Activated naive CD4-positive, alpha-beta T cell (primary cell): ENCODE measurements around the gene PPP1R15A.
"Not testable (repeated sequence)": the region's sequence is repeated elsewhere in the genome, so short reads cannot be mapped to it uniquely, and the experiment has no call there.

Source experiments
- DNase-seq, 4 experiments: peaks; one replicate each; lab custom pipeline; 2025; lab: John Stamatoyannopoulos, UW

The PPP1R15A gene

DNA sequence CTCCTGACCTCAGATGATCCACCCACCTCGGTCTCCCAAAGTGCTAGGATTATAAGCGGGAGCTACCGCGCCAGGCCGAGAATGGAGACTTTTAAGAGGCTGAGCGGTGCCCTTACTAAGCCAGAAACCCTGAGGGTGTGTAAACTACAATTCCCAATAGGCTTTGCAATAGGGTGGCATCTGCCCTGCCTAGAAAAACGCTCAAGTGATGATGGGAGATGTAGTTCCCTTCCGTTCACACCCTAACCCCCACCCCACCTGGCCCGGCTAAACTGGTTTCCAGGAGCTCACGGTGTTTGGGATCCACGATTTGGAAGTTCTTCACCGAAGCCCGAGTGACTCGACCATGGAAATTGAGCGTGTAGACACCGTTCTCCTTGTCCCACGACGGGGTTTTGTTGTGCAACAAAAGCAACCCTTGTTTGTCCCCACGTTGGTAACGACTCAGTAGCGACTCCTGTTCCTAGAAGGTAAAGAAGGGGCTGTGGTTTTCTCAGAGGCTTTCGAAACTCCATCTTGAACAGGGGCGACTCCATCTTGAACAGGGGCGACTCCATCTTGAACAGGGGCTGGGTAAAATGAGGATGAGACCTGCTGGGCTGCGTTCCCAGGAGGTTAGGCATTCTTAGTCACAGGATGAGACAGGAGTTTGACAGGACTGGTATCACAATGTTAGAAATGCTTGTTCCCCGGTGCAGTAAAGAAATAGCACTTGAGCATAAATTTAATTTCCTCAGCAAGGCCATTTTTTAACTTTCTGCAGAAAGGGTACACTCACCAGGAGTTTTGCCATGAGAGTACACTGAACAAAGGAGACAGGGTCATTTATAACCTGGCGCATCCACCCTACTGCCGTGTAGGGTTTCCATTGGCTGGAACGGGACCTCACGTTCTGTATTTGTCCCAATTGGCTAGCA lies 9.8 kb downstream of the PPP1R15A start:
- no peak for DNase-seq

DNA sequence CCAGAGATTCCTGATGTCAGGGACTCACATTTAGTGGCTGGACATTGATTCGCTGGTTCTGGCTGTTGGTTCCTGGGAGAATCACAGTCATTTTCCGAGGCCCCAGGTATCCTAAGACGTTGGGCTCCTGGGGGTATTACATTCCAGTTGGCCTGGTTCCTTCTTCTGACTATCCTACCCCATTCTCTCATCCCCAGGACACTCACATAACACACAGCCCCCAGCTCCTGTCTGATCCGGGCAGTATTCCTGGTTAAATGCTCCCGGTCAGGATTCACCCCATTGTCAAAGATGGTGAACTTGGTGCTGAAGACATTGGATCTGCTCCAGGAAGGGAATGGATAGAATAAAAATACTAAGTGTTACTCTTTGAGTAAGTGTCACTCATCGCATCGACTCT lies 11.5 kb downstream of the PPP1R15A start:
- no peak for DNase-seq

DNA sequence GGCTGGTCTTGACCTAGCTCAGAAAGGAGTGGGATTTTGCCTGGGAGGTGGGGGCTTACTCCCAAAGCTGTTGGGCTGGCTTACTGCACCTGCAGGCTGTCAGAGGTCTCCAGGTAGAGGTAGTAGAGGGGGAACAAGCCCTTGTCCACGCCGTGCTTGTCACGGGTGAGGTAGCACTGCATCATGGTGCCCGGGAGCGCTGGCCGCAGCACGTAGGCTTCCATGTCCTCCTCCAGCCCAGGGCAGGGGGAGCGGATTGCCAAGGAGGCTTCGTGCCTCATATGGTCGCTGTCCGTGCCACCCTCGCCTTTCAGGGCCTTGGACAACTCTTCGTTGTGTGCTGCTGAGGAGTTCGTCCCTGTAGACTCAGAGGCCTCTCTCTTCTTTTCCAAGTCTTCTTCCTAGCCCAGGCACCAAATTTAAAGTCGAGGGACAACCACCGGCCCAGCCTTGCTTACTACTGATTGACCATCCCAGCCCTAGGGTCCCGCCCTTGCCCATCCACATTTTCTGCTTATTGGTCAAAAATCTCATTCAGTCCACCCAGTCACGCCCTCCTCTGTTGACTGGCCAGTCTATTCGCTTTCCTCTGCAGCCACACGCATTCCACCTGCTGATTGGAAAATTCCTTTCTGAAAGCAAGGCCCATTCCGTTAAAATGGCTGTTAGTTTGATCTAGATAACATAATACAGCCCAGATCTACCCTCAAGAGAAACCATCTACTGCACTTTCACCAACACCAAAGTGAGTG lies 15.8 kb downstream of the PPP1R15A start:
- no peak for DNase-seq

DNA sequence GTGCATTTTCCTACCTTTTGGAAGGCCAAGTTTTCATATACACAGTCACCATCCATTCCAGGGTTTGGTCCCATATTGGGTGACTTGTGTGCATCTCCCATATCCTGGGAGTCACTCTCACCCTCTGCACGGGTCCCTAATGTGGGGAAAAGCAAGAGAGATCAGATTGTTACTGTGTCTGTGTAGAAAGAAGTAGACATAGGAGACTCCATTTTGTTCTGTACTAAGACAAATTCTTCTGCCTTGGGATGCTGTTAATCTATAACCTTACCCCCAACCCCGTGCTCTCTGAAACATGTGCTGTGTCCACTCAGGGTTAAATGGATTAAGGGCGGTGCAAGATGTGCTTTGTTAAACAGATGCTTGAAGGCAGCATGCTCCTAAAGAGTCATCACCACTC lies 17.3 kb downstream of the PPP1R15A start:
- DNase-seq = not testable (repeated sequence)

DNA sequence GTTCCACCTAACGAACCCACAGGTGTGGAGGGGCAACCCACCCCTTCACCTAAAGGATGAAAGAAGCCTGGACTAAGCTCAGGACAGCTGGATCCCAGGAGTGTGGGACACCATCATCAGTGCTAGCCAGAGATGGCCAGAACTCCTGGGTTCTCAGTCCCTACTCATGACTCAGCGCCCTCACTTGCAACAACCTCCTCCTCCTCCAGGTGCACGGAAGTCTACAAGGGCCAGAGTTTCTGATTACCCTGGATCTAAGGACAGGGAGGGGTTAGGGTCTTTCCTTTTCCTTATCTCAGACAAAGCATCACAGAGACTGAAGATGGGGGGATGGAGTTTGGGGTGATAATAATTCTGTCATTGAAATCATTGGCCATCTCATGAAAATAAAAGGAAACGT lies 18.3 kb downstream of the PPP1R15A start:
- no peak for DNase-seq

DNA sequence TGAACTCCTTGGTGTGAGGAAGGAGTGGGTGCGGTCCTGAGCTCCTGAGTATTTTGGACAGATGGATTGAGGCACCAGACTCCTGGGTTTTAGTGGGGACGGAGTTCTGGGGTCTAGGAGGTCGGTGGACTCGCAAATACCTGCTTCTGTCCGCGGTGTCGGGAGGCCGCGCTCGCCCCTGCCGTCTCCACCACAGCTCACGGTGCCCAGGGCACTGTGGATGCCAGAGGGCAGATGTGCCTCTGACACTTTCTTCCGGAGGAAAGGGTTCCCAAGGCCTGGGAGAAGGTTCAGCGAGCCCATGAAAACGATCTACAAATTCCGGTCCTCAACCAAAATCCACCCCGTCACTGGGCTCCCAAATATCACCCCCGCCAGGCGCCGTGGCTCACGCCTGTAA lies 23.0 kb downstream of the PPP1R15A start:
- DNase-seq = no peak

DNA sequence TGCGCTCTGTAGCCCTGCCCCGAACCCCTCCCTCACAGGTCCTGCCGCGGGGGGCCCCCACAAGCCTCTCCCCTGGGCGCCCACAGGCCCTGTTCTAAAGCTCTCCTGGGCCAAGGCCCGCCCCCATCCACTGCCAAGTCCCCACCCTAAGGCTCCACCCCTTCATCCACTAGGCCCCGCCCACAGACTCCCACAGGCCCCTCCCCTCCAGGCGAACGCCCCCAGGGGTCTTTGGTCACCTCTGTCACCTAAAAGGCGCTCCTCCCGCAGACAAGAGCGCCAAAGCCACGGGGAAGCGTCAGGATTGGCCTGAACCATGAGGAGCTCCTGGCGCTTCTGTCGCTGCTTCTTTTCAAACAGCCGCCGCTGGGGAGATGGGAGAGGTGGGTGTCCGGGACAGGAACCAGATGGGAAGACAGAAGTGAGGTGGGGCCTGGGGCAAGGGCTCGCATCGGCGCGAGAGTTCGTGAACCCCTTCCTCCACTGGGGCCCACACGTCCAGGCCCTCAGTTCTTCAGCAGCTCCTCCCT lies 24.0 kb downstream of the PPP1R15A start:
- DNase-seq = peak in 2 of 4 experiments; percentile 15 to 37

DNA sequence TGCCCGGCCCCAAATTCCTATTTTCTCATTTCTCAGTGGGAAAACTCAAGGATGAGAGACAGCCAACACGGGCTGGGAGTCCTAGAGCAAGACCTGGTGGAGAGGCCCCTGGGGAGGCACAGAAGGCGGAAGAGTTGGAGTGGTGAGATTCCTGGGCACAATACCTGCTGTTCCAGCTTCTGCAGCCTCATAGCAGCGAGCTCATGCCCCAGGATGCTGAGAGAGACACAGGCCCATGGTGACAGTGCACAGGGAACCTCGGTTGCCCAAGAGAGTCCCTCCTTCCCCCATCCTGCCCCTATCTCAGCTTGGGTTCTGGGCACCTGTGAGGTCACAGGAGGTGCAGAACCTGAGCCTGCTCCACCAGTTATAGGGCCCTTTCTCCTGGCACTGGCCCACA lies 25.0 kb downstream of the PPP1R15A start:
- DNase-seq = no peak

DNA sequence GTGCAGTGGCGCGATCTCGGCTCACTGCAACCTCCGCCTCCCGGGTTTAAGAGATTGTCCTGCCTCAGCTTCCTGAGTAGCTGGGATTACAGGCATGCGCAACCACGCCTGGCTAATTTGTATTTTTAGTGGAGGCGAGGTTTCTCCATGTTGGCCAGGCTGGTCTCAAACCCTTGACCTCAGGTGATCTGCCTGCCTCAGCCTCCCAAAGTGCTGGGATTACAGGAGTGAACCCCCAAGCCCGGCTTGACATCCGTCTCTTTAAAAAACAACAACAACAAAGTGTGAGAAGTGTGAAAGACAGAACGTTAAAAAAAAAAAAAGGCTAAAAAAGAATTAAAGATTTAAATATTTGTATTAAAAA lies 27.1 kb downstream of the PPP1R15A start:
- not testable (repeated sequence) for DNase-seq

DNA sequence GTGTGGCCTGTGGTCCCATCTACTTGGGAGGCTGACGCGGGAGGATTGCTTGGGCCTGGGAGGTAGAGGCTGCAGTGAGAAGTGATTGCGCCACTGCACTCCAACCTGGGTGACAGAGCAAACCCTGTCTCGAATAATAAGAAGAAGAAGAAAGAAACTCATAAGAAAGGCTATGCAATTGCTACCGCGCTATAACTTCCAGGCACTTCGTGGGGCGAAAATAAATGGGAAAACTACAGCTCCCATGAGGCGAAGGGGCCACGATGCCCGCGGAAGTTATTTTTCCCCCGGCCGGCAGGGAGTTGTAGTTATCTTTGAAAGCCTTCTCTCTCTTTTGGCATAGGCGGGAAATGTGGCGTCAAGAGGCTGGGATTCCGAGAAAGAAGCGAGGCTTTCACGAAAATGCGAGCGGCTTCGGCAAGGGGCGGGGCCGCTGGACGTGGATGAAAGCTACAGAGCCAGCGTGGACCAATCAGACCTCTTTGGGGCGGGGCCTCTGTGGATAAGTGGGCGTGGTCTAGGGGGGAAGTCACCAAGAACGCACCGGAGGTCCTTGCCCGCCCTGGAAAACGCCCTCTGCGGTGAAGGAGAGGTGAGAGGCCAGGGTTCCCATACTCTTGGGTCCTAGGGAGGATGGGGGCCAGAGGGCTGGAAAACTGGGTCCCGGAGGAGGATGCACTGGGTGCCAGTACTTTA lies 27.7 kb downstream of the PPP1R15A start, which contains the start of gene NUCB1:
Gene NUCB1 (plus strand): TSS at position 532 of the 696 bp plus-strand sequence. CDS start 485 bp downstream, outside the sequence.
- peak; percentile 84 to 98 (median 96) for DNase-seq

DNA sequence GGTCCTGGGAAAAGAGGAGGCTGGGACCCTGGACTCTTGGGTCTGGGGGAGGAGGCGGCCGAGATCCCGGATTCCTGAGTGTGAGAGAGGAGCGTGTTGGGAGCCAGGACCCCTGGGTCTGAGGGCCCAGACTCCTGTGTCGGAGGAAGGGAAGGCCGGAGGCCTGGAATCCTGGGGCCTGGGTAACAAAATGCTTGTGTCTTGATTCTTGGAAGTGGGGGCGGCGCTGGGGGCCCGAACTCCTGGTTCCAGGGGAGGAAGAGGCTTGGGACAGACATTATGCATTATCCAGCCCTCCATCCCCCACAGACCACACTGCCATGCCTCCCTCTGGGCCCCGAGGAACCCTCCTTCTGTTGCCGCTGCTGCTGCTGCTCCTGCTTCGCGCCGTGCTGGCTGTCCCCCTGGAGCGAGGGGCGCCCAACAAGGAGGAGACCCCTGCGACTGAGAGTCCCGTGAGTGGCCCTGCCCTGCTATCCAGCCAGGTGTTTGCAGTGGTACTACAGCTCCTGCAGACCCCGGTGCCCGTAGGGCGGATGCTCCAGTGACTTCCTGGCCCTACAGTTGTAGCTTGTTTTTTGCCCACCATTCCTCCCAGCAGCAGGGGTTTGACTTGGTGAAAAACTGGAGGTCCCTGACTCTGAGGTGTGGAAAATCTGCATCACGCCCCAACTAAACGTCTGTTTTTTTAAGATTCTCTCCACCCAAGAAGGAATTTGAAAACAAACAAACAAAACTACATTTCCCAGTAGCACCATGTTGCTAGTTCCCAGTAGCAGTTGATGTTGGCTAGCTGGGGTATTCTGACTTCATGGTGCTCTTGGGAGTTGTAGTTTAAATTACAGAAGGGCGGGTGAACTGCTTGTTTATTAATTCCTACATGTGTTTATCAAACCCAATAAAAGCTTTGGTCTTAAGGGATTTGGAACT lies 28.5 kb downstream of the PPP1R15A start:
- no peak for DNase-seq

DNA sequence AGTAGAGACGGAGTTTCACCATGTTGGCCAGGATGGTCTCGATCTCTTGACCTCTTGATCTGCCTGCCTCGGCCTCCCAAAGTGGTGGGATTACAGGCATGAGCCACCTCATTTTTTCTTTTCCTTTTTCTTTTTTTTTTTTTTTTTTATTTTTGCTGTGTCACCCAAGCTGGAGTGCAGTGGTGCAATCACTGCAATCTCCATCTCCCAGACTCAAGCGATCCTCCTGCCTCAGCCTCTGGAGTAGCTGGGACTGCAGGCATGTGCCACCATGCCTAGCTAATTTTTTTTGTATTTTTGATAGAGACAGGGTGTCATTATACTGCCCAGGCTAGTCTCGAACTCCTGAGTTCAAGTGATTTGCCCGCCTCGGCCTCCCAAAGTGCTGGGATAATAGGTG lies 30.1 kb downstream of the PPP1R15A start:
- not testable (repeated sequence) for DNase-seq

DNA sequence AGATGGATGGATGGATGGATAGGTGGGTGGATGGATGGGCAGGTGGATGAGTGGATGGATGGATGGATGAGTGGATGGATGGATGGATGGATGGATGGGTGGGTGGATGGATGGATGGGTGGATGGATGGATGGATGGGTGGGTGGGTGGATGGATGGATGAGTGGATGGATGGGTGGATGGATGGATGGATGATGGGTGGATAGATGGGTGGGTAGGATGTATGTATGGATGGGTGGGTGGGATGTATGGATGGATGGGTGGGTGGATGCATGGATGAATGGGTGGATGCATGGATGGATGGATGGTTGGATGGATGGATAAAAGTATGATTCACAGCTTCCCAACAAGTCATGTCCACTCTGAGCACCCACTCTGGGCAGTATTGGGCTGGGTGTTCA lies 31.6 kb downstream of the PPP1R15A start:
- DNase-seq = not testable (repeated sequence)

DNA sequence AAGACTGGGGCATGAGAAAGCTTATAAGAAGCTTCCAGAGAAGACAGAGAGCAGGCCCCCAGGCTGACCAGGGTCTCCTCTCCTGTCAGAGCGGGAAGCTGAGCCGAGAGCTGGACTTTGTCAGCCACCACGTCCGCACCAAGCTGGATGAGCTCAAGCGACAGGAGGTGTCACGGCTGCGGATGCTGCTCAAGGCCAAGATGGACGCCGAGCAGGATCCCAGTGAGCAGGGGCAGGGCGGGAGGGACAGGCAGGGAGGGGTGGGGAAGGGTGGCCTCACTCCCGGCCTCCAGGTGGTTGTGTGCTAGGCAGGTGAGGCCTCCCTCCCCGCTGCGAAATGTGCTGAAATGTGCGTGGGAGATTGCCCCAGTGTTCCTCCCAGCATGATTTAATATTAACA lies 33.4 kb downstream of the PPP1R15A start:
- DNase-seq = no peak

DNA sequence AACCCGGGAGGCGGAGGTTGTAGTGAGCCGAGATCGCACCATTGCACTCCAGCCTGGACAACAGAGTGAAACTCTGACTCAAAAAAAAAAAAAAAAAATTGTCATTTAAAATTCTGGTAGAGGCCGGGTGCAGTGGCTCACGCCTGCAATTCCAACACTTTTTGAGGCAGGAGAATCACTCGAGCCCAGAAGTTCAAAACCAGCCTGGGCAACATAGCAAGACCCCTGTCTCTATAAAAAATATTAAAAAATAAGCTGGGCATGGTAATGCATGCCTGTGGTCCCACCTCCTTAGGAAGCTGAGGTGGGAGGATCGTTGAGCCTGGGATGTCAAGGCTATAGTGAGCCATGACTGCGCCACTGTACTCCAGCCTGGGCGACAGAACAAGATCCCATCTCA lies 34.1 kb downstream of the PPP1R15A start:
- no peak for DNase-seq

DNA sequence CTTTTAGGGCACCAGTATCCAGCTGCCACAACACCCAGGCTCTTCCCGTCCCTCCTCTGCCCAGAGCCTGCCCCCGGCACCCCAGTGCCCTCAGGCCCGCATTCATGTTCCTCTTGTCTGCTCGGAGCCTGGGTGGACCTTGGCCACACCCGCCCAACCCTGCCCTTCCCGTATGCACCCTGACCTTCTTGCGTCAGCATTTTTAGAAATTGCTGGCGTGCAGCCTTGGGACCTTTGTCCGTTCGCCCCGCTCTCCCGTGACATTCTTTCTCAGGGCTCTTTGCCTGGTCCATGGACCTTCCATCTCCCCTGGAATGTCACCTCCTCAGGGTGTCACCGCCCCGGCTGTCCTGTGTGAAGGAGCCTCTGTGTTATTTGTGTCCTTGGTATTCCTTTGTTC lies 35.5 kb downstream of the PPP1R15A start:
- DNase-seq = no peak

DNA sequence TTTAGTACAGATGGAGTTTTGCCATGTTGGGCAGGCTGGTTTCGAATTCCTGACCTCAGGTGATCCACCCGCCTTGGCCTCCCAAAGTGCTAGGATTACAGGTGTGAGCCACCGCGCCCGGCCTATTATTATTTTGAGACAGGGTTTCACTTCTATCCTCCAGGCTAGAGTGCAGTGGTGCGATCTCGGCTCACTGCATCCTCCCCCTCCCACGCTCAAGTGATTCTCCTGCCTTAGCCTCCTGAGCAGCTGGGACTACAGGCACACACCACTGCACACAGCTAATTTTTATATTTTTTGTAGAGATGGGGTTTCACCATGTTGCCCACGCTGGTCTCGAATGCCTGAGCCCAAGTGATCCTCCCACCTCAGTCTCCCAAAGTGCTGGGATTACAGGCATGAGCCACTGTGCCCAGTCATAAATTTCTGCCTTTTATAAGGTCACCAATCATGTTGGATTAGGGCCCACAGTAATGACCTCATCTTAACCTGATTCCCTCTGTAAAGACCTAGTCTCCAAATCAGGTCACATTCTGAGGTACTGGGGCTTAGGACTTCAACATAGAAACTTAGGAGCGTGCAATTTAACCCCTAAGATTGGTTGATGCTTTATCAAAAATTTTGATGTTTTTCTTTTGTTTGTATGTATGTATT lies 37.3 kb downstream of the PPP1R15A start:
- not testable (repeated sequence) for DNase-seq

DNA sequence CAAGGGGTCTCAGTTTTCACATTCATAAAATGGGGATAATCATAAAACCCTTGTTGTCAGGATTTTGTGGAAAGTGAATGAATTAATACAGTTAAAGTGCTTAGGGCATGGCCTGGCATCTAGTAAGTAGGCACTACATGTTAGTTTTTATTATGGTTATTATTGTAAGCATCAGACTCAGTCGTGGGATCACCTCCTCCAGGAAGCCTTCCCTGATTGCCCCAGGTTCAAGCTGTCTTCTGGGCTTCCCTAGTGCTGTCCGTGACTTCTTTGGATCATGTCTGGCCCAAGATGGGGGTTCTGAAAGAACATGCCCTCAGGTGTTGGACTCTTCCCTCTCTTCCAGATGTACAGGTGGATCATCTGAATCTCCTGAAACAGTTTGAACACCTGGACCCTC lies 38.6 kb downstream of the PPP1R15A start:
- DNase-seq = no peak

DNA sequence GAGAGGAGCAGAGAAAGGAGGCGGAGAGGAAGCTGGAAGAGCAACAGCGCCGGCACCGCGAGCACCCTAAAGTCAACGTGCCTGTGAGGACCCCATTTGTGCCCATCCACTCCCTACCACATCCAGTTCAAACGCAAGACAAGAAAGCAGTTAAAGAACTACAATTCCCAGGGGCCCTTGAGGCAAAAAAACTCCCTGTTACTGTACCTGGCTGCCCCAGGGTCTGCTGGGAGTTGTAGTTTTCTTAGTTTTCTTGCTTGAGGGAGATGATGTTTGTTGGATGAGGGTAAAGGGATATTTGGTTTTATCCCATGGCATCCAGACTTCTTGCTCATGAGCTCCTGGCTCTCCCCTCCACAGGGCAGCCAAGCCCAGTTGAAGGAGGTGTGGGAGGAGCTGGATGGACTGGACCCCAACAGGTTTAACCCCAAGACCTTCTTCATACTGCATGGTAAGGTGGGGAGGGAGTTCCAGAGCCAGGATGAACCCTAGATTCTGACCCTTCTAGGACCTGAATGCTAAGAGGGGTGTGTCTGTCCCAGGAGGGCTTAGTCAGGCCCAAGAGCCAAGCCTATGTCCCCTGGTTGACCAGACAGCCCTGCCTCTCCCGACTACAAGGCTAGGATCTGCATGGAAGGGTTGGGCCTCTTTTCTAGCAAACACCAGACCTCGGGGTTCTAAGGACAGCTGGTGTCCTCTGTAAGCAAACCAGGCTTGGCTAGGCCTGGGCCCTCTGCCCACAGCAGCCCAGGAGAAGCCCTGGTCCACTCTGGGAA lies 41.1 kb downstream of the PPP1R15A start:
- DNase-seq = no peak

DNA sequence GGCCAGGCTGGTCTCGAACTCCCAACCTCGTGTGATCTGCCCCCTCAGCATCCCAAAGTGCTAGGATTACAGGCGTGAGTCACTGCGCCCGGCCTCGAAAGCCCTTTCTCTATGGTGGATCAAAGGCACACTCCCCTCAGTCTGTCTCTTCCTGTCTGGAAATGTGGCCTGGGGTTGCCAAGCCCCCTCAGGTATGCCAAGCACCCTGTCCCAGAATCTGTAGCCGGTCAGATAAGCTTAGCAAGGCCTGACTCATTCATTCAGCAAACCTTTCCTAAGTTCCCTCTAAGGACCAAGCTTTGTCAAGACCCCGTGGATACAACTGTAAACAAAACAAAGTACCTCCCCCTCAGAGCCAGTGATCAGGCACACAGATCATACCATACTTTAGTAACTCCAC lies 42.0 kb downstream of the PPP1R15A start:
- no peak for DNase-seq
